ENCODE data around the gene NDUFB10.
A peak's percentile ranks its signal among the peaks of the same experiment; 100 is the strongest.

GRCh38 chr16:1964506-1965395 is 5.4 kb downstream of the NDUFB10 start, which contains the start of gene RPS2:
- TF ChIP-seq POLR2AphosphoS5 (IDR thresholded peaks at IDR 0.05) (peak; percentile 96 to 100), CTCF (IDR thresholded peaks at IDR 0.05) (peak in 2 of 3 experiments; percentile 23 to 27), POLR2A (IDR thresholded peaks at IDR 0.05; ENCODE audit: low read depth) (peak; percentile 97), EP300 (IDR thresholded peaks at IDR 0.05) (peak; percentile 14)

Data from esophagus muscularis mucosa (tissue), 4 donors.